ENCODE measurements around the gene DUSP22. TPM values are rescaled to one million over a fixed set of nuclear protein-coding genes. Genes with fewer than 3 reads are reported as not detected.

Gene DUSP22
- total and polyA plus RNA-seq, 2 experiments from 2014 or later = 12.8 to 36.8 TPM

DNA sequence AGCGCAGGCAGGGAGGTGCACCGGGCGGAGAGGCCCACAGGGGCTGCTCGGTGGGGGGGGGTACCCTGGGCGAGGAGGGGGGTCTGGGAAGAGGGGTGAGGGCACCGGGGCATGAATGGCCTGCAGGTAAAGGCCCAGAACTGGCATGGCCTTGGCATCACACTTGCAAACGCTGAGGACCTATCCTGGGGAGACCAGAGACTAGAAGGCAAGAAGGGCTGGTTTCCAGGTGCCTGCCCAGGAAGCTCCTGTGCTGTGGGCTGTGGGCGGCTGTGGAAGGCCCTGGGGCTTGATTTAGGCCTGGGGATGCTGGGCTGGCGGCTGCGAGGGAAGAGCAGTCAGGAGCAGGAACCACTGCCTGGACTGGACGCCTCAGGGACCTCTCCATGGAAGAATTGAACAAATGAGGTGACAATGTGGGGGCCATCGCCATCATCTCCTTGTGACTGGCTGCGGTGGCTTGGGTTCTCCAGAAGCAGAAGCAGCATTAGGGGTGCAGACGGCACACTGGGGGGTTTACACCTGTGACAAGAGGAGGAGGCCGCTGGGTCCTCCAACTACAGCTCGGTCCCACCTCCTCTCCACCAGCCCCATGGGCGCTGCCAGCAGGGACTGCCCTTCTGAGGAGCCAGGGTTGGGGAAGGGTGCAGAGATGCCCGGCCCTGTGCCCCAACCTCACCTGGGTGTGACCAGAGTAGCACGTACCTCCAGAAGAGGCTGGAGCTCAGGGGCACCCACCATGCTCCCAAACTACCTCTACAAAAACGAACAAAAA is 67.2 kb downstream of the DUSP22 start:
- Histone ChIP-seq H2AFZ (no peak overlapping the region), H3K27me3 (ENCODE audit: insufficient read depth) (no peaks in the 10 kb centered on the region), H3K9me2 (ENCODE audit: insufficient read depth) (0 out of 2 replicates have a peak, but pooled peaks cover 6% of the 10 kb centered on the region), H3K4me2 (no peak overlapping the region), H3F3A (replicated peaks; ENCODE audit: low read depth) (no peaks in the 10 kb centered on the region), H3K27ac (ENCODE audit: low read depth) (no peak overlapping the region), H3K79me2 (replicated peaks; ENCODE audit: insufficient read depth) (no peaks in the 10 kb centered on the region), H4K20me1 (replicated peaks; ENCODE audit: insufficient read depth) (no peaks in the 10 kb centered on the region; the same call in 1 of the 2 replicates), H3K4me1 (ENCODE audit: insufficient read depth) (no peaks in the 10 kb centered on the region), H3K36me3 (ENCODE audit: insufficient read depth) (peaks cover 21% of the 10 kb centered on the region), H3K4me3 (no peak overlapping the region)
- peaks cover 99% of the 10 kb centered on the region for H3K9me3 Mint-ChIP-seq
- H3K4me1 Mint-ChIP-seq = peaks cover 4% of the 10 kb centered on the region; the same call in 1 of the 3 replicates
- TF ChIP-seq CREB1 (CRISPR knock-in tag; IDR thresholded peaks at IDR 0.05; ENCODE audit: low read depth) = no peak
- TF ChIP-seq, protein P1, sequence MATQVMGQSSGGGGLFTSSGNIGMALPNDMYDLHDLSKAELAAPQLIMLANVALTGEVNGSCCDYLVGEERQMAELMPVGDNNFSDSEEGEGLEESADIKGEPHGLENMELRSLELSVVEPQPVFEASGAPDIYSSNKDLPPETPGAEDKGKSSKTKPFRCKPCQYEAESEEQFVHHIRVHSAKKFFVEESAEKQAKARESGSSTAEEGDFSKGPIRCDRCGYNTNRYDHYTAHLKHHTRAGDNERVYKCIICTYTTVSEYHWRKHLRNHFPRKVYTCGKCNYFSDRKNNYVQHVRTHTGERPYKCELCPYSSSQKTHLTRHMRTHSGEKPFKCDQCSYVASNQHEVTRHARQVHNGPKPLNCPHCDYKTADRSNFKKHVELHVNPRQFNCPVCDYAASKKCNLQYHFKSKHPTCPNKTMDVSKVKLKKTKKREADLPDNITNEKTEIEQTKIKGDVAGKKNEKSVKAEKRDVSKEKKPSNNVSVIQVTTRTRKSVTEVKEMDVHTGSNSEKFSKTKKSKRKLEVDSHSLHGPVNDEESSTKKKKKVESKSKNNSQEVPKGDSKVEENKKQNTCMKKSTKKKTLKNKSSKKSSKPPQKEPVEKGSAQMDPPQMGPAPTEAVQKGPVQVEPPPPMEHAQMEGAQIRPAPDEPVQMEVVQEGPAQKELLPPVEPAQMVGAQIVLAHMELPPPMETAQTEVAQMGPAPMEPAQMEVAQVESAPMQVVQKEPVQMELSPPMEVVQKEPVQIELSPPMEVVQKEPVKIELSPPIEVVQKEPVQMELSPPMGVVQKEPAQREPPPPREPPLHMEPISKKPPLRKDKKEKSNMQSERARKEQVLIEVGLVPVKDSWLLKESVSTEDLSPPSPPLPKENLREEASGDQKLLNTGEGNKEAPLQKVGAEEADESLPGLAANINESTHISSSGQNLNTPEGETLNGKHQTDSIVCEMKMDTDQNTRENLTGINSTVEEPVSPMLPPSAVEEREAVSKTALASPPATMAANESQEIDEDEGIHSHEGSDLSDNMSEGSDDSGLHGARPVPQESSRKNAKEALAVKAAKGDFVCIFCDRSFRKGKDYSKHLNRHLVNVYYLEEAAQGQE (IDR thresholded peaks at IDR 0.05; ENCODE audit: unreplicated experiment) = no peak
- no peak for TF ChIP-seq POLR2AphosphoS5 (IDR thresholded peaks at IDR 0.05; ENCODE audit: low read depth)
- no peak for TF ChIP-seq EZH2 (IDR thresholded peaks at IDR 0.05; ENCODE audit: low read depth, unreplicated experiment)
- TF ChIP-seq, protein P2, sequence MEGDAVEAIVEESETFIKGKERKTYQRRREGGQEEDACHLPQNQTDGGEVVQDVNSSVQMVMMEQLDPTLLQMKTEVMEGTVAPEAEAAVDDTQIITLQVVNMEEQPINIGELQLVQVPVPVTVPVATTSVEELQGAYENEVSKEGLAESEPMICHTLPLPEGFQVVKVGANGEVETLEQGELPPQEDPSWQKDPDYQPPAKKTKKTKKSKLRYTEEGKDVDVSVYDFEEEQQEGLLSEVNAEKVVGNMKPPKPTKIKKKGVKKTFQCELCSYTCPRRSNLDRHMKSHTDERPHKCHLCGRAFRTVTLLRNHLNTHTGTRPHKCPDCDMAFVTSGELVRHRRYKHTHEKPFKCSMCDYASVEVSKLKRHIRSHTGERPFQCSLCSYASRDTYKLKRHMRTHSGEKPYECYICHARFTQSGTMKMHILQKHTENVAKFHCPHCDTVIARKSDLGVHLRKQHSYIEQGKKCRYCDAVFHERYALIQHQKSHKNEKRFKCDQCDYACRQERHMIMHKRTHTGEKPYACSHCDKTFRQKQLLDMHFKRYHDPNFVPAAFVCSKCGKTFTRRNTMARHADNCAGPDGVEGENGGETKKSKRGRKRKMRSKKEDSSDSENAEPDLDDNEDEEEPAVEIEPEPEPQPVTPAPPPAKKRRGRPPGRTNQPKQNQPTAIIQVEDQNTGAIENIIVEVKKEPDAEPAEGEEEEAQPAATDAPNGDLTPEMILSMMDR (conservative IDR thresholded peaks at IDR 0.05; ENCODE audit: low read depth in 2 of 2) = no peak
- no peak for TF ChIP-seq STAT1 (IDR thresholded peaks at IDR 0.05; ENCODE audit: unreplicated experiment)
- TF ChIP-seq ZNF331 (CRISPR knock-in tag; IDR thresholded peaks at IDR 0.05; ENCODE audit: low read depth) = no peak
- TF ChIP-seq EZH2phosphoT487 (IDR thresholded peaks at IDR 0.05; ENCODE audit: unreplicated experiment) = no peak
- no peak for TF ChIP-seq JUNB (IDR thresholded peaks at IDR 0.05; ENCODE audit: unreplicated experiment)
- TF ChIP-seq, protein P3, sequence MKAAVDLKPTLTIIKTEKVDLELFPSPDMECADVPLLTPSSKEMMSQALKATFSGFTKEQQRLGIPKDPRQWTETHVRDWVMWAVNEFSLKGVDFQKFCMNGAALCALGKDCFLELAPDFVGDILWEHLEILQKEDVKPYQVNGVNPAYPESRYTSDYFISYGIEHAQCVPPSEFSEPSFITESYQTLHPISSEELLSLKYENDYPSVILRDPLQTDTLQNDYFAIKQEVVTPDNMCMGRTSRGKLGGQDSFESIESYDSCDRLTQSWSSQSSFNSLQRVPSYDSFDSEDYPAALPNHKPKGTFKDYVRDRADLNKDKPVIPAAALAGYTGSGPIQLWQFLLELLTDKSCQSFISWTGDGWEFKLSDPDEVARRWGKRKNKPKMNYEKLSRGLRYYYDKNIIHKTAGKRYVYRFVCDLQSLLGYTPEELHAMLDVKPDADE (IDR thresholded peaks at IDR 0.05) = no peak
- TF ChIP-seq, protein P4, sequence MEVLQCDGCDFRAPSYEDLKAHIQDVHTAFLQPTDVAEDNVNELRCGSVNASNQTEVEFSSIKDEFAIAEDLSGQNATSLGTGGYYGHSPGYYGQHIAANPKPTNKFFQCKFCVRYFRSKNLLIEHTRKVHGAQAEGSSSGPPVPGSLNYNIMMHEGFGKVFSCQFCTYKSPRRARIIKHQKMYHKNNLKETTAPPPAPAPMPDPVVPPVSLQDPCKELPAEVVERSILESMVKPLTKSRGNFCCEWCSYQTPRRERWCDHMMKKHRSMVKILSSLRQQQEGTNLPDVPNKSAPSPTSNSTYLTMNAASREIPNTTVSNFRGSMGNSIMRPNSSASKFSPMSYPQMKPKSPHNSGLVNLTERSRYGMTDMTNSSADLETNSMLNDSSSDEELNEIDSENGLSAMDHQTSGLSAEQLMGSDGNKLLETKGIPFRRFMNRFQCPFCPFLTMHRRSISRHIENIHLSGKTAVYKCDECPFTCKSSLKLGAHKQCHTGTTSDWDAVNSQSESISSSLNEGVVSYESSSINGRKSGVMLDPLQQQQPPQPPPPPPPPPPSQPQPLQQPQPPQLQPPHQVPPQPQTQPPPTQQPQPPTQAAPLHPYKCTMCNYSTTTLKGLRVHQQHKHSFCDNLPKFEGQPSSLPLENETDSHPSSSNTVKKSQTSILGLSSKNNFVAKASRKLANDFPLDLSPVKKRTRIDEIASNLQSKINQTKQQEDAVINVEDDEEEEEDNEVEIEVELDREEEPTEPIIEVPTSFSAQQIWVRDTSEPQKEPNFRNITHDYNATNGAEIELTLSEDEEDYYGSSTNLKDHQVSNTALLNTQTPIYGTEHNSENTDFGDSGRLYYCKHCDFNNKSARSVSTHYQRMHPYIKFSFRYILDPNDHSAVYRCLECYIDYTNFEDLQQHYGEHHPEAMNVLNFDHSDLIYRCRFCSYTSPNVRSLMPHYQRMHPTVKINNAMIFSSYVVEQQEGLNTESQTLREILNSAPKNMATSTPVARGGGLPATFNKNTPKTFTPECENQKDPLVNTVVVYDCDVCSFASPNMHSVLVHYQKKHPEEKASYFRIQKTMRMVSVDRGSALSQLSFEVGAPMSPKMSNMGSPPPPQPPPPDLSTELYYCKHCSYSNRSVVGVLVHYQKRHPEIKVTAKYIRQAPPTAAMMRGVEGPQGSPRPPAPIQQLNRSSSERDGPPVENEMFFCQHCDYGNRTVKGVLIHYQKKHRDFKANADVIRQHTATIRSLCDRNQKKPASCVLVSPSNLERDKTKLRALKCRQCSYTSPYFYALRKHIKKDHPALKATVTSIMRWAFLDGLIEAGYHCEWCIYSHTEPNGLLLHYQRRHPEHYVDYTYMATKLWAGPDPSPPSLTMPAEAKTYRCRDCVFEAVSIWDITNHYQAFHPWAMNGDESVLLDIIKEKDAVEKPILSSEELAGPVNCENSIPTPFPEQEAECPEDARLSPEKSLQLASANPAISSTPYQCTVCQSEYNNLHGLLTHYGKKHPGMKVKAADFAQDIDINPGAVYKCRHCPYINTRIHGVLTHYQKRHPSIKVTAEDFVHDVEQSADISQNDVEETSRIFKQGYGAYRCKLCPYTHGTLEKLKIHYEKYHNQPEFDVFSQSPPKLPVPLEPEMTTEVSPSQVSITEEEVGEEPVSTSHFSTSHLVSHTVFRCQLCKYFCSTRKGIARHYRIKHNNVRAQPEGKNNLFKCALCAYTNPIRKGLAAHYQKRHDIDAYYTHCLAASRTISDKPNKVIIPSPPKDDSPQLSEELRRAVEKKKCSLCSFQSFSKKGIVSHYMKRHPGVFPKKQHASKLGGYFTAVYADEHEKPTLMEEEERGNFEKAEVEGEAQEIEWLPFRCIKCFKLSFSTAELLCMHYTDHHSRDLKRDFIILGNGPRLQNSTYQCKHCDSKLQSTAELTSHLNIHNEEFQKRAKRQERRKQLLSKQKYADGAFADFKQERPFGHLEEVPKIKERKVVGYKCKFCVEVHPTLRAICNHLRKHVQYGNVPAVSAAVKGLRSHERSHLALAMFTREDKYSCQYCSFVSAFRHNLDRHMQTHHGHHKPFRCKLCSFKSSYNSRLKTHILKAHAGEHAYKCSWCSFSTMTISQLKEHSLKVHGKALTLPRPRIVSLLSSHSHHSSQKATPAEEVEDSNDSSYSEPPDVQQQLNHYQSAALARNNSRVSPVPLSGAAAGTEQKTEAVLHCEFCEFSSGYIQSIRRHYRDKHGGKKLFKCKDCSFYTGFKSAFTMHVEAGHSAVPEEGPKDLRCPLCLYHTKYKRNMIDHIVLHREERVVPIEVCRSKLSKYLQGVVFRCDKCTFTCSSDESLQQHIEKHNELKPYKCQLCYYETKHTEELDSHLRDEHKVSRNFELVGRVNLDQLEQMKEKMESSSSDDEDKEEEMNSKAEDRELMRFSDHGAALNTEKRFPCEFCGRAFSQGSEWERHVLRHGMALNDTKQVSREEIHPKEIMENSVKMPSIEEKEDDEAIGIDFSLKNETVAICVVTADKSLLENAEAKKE (CRISPR knock-in tag; IDR thresholded peaks at IDR 0.05) = no peak
- no peak for TF ChIP-seq ZNF114 (CRISPR knock-in tag; IDR thresholded peaks at IDR 0.05)
- no peak for TF ChIP-seq NANOG (IDR thresholded peaks at IDR 0.05; ENCODE audit: borderline replicate concordance)
- H3K36me3 Mint-ChIP-seq (ENCODE audit: low read depth) = peaks cover 43% of the 10 kb centered on the region
- H3K4me3 Mint-ChIP-seq = no peak overlapping the region
- ATAC-seq = no peak
- DNase-seq (ENCODE audit: low spot score) = no peak
- peaks cover 15% of the 10 kb centered on the region for H3K27me3 Mint-ChIP-seq (ENCODE audit: insufficient read depth, low read depth, poor library complexity)
- no peak overlapping the region for H3K27ac Mint-ChIP-seq
